HepG2 (cell line): ENCODE results near the gene ZCCHC7. TPM values are rescaled to one million over a fixed set of nuclear protein-coding genes. Genes with fewer than 3 reads are reported as not detected.
A peak's percentile ranks its signal among the peaks of the same experiment; 100 is the strongest.

Source experiments
- ATAC-seq: fragments of 200-7000 bp; cut with Tn5 transposase; 3 replicates; pipeline ENCODE4 v1.9.1; 2020; ENCODE audit warnings: mild to moderate bottlenecking, moderate library complexity
- BruUV-seq: library from RNA; stranded (reverse); fragments of 400-500 nt; replicated peaks from 2 replicates; lab custom pipeline; 2021; lab: Mats Ljungman, UMichigan
- CTCF ChIA-PET: fragments of 300-600 bp; formaldehyde crosslinking; extraction: SDS; loops from one replicate; lab custom pipeline; 2021; ENCODE audit warnings: low total read pairs, inconsistent platforms, low intra/inter-chr PET ratio; lab: Yijun Ruan, JAX
- POLR2A ChIA-PET: fragments of 350-600 bp; sonication (Branson Sonifier 250); formaldehyde crosslinking; loops from one replicate; lab custom pipeline; 2020; ENCODE audit warnings: antibody characterized with exemption, inconsistent platforms; lab: Yijun Ruan, JAX
- DNase-seq: peaks from one replicate; pipeline ENCODE4 v3.0.0-alpha.2; 2015; ENCODE audit warnings: low spot score
- FAIRE-seq: peaks from 3 replicates; lab custom pipeline; 2011; peaks lifted over from hg19 to GRCh38; lab: Jason Lieb, UNC
- H2AFZ ChIP-seq: one replicate; pipeline ENCODE4 v1.6.1; 2011; ENCODE audit warnings: low read length, inconsistent platforms
- H3K27ac ChIP-seq: fragments of 300-600 bp; 3 replicates; pipeline ENCODE4 v1.8.0; 2011; ENCODE audit warnings: mixed run types, mild to moderate bottlenecking, mixed read lengths, low read length, inconsistent platforms; ENCODE audit not compliant: insufficient read depth; ENCODE audit errors: extremely low read length
- H3K27me3 ChIP-seq, 2 experiments: fragments of 200-600 bp in 1 of 2; 2 replicates in 1 of 2; 3 replicates in 1 of 2; pipeline versions ENCODE4 v1.6.0 to v1.8.0; 2011; ENCODE audit warnings: low read length in 2 of 2, mild to moderate bottlenecking in 2 of 2, moderate library complexity in 2 of 2, inconsistent platforms in 1 of 2; ENCODE audit not compliant: insufficient read depth in 2 of 2, control insufficient read depth in 1 of 2
- H3K36me3 ChIP-seq, 2 experiments: fragments of 200-600 bp in 1 of 2; replicated peaks in 1 of 2; 2 replicates in 1 of 2; 3 replicates in 1 of 2; pipeline versions ENCODE4 v1.5.1 to v1.8.0; 2011; ENCODE audit warnings: low read length in 2 of 2, inconsistent platforms in 1 of 2; ENCODE audit not compliant: insufficient read depth in 2 of 2, control insufficient read depth in 1 of 2
- H3K4me1 ChIP-seq: 2 replicates; pipeline ENCODE4 v1.5.1; 2012; ENCODE audit warnings: low read length, inconsistent platforms; ENCODE audit not compliant: insufficient read depth
- H3K4me2 ChIP-seq: 2 replicates; pipeline ENCODE4 v1.6.0; 2011; ENCODE audit warnings: low read depth, low read length, inconsistent platforms
- H3K4me3 ChIP-seq, 3 experiments: fragments of 200-600 bp in 1 of 3; sonication (generic), shearing (Covaris generic) in 1 of 3; replicated peaks in 1 of 3; 2 replicates each; pipeline ENCODE4 v1.5.1; 2011 to 2016; ENCODE audit warnings: low read length in 3 of 3, inconsistent platforms in 2 of 3, low read depth in 2 of 3, mild to moderate bottlenecking in 2 of 3, control low read depth in 1 of 3, mixed read lengths in 1 of 3; ENCODE audit not compliant: insufficient read depth in 1 of 3
- H3K79me2 ChIP-seq: one replicate; pipeline ENCODE4 v1.6.1; 2011; ENCODE audit warnings: low read length, inconsistent platforms; ENCODE audit not compliant: insufficient read depth
- H3K9ac ChIP-seq: 2 replicates; pipeline ENCODE4 v1.6.0; 2011; ENCODE audit warnings: mild to moderate bottlenecking, low read depth, low read length, inconsistent platforms; ENCODE audit not compliant: insufficient read depth
- H3K9me3 ChIP-seq: 2 replicates; pipeline ENCODE4 v1.5.1; 2012; ENCODE audit warnings: mild to moderate bottlenecking, low read length
- H4K20me1 ChIP-seq: 2 replicates; pipeline ENCODE4 v1.6.0; 2011; ENCODE audit warnings: inconsistent platforms, mild to moderate bottlenecking, low read length, moderate library complexity; ENCODE audit not compliant: insufficient read depth
- CAMTA2 ChIP-seq: sonication (generic); formaldehyde crosslinking; IDR thresholded peaks from 2 replicates; pipeline ENCODE4 v1.4.0; 2020; ENCODE audit warnings: mild to moderate bottlenecking, missing genetic modification reagents, borderline replicate concordance
- DZIP1 ChIP-seq: sonication (generic); formaldehyde crosslinking; IDR thresholded peaks from 2 replicates; pipeline ENCODE4 v1.5.0; 2020; ENCODE audit warnings: mild to moderate bottlenecking, missing genetic modification reagents
- RARG ChIP-seq: sonication (generic); formaldehyde crosslinking; IDR thresholded peaks from 2 replicates; pipeline ENCODE4 v1.4.0; 2020; ENCODE audit warnings: low read depth, mild to moderate bottlenecking, missing genetic modification reagents
- SNAPC5 ChIP-seq: sonication (generic); formaldehyde crosslinking; IDR thresholded peaks from 2 replicates; pipeline ENCODE4 v1.8.1; 2023; ENCODE audit warnings: mild to moderate bottlenecking, missing genetic modification reagents, borderline replicate concordance
- ZNF331 ChIP-seq: sonication (generic); formaldehyde crosslinking; IDR thresholded peaks from 2 replicates; pipeline ENCODE4 v1.4.0; 2020; ENCODE audit warnings: missing genetic modification reagents
- ZNF333 ChIP-seq: sonication (generic); formaldehyde crosslinking; IDR thresholded peaks from 2 replicates; pipeline ENCODE4 v1.4.0; 2020; ENCODE audit warnings: mild to moderate bottlenecking, missing genetic modification reagents, borderline replicate concordance
- ZNF441 ChIP-seq: sonication (generic); formaldehyde crosslinking; IDR thresholded peaks from 2 replicates; pipeline ENCODE4 v1.7.0; 2021; ENCODE audit warnings: missing genetic modification reagents, borderline replicate concordance
- WGBS: methylation state at CpG from one replicate; pipeline ENCODE4 v1.1.6; 2017; ENCODE audit warnings: low lambda C conversion rate; 5-methylcytosine and 5-hydroxymethylcytosine counted together
- in situ Hi-C: cut with HindIII; loops from 2 replicates; pipeline ENCODE4 v1.10.0; 2017; ENCODE audit warnings: low pct_unique_long_range_greater_than_20kb; ENCODE audit not compliant: extremely low pct_ligation_motif_present
- intact Hi-C: fragments of 100-400 bp; cut with micrococcal nuclease; formaldehyde crosslinking; loops from one replicate; pipeline ENCODE4 v1.10.0; 2022; ENCODE audit not compliant: unreplicated experiment
- polyA plus RNA-seq, 8 experiments: library from polyadenylated mRNA; depleted of rRNA in 3 of 8; stranded (reverse) in 7 of 8; unstranded in 1 of 8; fragments of >200 nt; fragmentation: Illumina TruSeq in 4 of 8; extraction: Trizol in 4 of 8; gene quantifications; 2 replicates each; pipeline versions ENCODE4 v1.2.1 to v1.2.3, GENCODE V29; 2011 to 2016; ENCODE audit warnings: low read depth in 4 of 8, missing spikeins in 1 of 8, mixed read lengths in 1 of 8; ENCODE audit not compliant: insufficient read depth in 1 of 8
- total RNA-seq, 5 experiments: library from RNA; depleted of rRNA; stranded (reverse); fragments of >200 nt; fragmentation: Illumina TruSeq; extraction: Trizol; gene quantifications; 2 replicates each; pipeline ENCODE4 v1.2.3, GENCODE V29; 2016; ENCODE audit warnings: low read depth in 1 of 5
- TF ChIP-seq, protein P1 (sequence below): sonication (generic); formaldehyde crosslinking; IDR thresholded peaks from 2 replicates; pipeline ENCODE4 v1.5.1; 2020; ENCODE audit warnings: missing genetic modification reagents, mild to moderate bottlenecking, borderline replicate concordance
- TF ChIP-seq, protein P2 (sequence below): sonication (generic); formaldehyde crosslinking; IDR thresholded peaks from 2 replicates; pipeline ENCODE4 v1.4.0; 2020; ENCODE audit warnings: missing genetic modification reagents

The ZCCHC7 gene
- total and polyA plus RNA-seq, 2 of the 13 experiments (the other 11 are each of a cell fraction or from before 2014, with no cell fraction given): 13.6 to 19.3 TPM

GRCh38 chr9:37082214-37082765 is 38.1 kb upstream of the ZCCHC7 start:
- peaks cover 41% of the 10 kb centered on the region for H3K79me2 ChIP-seq
- no TSS peak for BruUV-seq
- DNase-seq (no peak), ATAC-seq (no peak), FAIRE-seq (no peak)
- H3K27ac ChIP-seq: no peak overlapping the region
- H3K4me2 ChIP-seq: peak overlapping the region; percentile 65
- ChIA-PET CTCF (no interaction called here), POLR2A (interaction anchor here (2.8 kb wide), 1 partner anchor 38 kb away, joined by 8 read pairs; the partner anchor contains the start of gene ZCCHC7)
- H3K27me3 ChIP-seq: no peaks in the 10 kb centered on the region
- H3K4me3 ChIP-seq: no peak overlapping the region
- H3K4me1 ChIP-seq: peaks cover 41% of the 10 kb centered on the region
- intact Hi-C loops: no loop called here
- no peak overlapping the region for H2AFZ ChIP-seq
- H4K20me1 ChIP-seq: no peaks in the 10 kb centered on the region; the same call in none of the 2 replicates
- no peak overlapping the region for H3K9ac ChIP-seq
- no peaks in the 10 kb centered on the region for H3K9me3 ChIP-seq
- in situ Hi-C loops: no loop called here
- 77% methylated on average over 4 of the region's 4 CpGs for WGBS
- H3K36me3 ChIP-seq: peaks cover 5 to 12% of the 10 kb centered on the region in 2 experiments; a peak in 4 of 5 replicates
- TF ChIP-seq SNAPC5 (CRISPR knock-in tag) (no peak), ZNF441 (CRISPR knock-in tag) (no peak), RARG (no peak), ZNF333 (CRISPR knock-in tag) (no peak), ZNF331 (CRISPR knock-in tag) (no peak), CAMTA2 (no peak), DZIP1 (CRISPR knock-in tag) (no peak)
- TF ChIP-seq, protein P1, sequence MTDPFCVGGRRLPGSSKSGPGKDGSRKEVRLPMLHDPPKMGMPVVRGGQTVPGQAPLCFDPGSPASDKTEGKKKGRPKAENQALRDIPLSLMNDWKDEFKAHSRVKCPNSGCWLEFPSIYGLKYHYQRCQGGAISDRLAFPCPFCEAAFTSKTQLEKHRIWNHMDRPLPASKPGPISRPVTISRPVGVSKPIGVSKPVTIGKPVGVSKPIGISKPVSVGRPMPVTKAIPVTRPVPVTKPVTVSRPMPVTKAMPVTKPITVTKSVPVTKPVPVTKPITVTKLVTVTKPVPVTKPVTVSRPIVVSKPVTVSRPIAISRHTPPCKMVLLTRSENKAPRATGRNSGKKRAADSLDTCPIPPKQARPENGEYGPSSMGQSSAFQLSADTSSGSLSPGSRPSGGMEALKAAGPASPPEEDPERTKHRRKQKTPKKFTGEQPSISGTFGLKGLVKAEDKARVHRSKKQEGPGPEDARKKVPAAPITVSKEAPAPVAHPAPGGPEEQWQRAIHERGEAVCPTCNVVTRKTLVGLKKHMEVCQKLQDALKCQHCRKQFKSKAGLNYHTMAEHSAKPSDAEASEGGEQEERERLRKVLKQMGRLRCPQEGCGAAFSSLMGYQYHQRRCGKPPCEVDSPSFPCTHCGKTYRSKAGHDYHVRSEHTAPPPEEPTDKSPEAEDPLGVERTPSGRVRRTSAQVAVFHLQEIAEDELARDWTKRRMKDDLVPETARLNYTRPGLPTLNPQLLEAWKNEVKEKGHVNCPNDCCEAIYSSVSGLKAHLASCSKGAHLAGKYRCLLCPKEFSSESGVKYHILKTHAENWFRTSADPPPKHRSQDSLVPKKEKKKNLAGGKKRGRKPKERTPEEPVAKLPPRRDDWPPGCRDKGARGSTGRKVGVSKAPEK (CRISPR knock-in tag): no peak
- TF ChIP-seq, protein P2, sequence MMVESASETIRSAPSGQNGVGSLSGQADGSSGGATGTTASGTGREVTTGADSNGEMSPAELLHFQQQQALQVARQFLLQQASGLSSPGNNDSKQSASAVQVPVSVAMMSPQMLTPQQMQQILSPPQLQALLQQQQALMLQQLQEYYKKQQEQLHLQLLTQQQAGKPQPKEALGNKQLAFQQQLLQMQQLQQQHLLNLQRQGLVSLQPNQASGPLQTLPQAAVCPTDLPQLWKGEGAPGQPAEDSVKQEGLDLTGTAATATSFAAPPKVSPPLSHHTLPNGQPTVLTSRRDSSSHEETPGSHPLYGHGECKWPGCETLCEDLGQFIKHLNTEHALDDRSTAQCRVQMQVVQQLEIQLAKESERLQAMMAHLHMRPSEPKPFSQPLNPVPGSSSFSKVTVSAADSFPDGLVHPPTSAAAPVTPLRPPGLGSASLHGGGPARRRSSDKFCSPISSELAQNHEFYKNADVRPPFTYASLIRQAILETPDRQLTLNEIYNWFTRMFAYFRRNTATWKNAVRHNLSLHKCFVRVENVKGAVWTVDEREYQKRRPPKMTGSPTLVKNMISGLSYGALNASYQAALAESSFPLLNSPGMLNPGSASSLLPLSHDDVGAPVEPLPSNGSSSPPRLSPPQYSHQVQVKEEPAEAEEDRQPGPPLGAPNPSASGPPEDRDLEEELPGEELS: no peak
